DOHH2 (cell line): ENCODE measurements around the gene CTDP1.

Source experiments
- H3F3A ChIP-seq: fragments of 200-600 bp; sonication (generic), shearing (Covaris generic); 2 replicates; pipeline ENCODE4 v1.6.0; 2016; ENCODE audit warnings: antibody characterized with exemption, mild to moderate bottlenecking; ENCODE audit not compliant: control insufficient read depth, insufficient read depth
- H3K27ac ChIP-seq: fragments of 200-600 bp; sonication (generic); 2 replicates; pipeline ENCODE4 v1.5.1; 2014; ENCODE audit warnings: low read depth, mild to moderate bottlenecking, low read length, moderate library complexity
- H3K27me3 ChIP-seq: fragments of 200-600 bp; sonication (generic); 2 replicates; pipeline ENCODE4 v1.6.1; 2014; ENCODE audit warnings: mild to moderate bottlenecking, low read length, mixed read lengths; ENCODE audit not compliant: control insufficient read depth
- H3K36me3 ChIP-seq: fragments of 200-600 bp; sonication (generic); 2 replicates; pipeline ENCODE4 v1.6.1; 2014; ENCODE audit warnings: mild to moderate bottlenecking, low read length, moderate library complexity, mixed read lengths; ENCODE audit not compliant: control insufficient read depth
- H3K4me1 ChIP-seq: fragments of 200-600 bp; sonication (generic); 2 replicates; pipeline ENCODE4 v1.6.1; 2014; ENCODE audit warnings: mild to moderate bottlenecking, low read length, mixed read lengths; ENCODE audit not compliant: control insufficient read depth
- H3K4me2 ChIP-seq: fragments of 200-600 bp; sonication (generic); 2 replicates; pipeline ENCODE4 v1.6.0; 2014; ENCODE audit warnings: mild to moderate bottlenecking, low read length, moderate library complexity
- H3K4me3 ChIP-seq: fragments of 200-600 bp; sonication (generic); 2 replicates; pipeline ENCODE4 v1.5.1; 2014; ENCODE audit warnings: mild to moderate bottlenecking, low read length, mixed read lengths
- H3K79me2 ChIP-seq: fragments of 200-600 bp; sonication (generic); 2 replicates; pipeline ENCODE4 v1.6.1; 2014; ENCODE audit warnings: mild to moderate bottlenecking, low read length, mixed read lengths; ENCODE audit not compliant: control insufficient read depth
- H3K9me2 ChIP-seq: fragments of 200-600 bp; sonication (generic); replicated peaks from 2 replicates; pipeline ENCODE4 v1.6.1; 2014; ENCODE audit warnings: mild to moderate bottlenecking, low read length, mixed read lengths; ENCODE audit not compliant: control insufficient read depth
- H3K9me3 ChIP-seq: fragments of 200-600 bp; sonication (generic); 2 replicates; pipeline ENCODE4 v1.6.1; 2014; ENCODE audit warnings: antibody characterized with exemption, low read length, mixed read lengths; ENCODE audit not compliant: control insufficient read depth, insufficient read depth
- H4K20me1 ChIP-seq: fragments of 200-600 bp; sonication (generic); 2 replicates; pipeline ENCODE4 v1.6.0; 2014; ENCODE audit warnings: low read depth, mild to moderate bottlenecking, antibody characterized with exemption, low read length, moderate library complexity; ENCODE audit not compliant: control insufficient read depth, insufficient read depth
- CTCF ChIP-seq: fragments of 200-600 bp; sonication (generic); IDR thresholded peaks from one replicate; pipeline ENCODE4 v1.5.1; 2014; ENCODE audit warnings: antibody characterized with exemption, mild to moderate bottlenecking, low read depth, low read length; ENCODE audit not compliant: poor library complexity, severe bottlenecking
- EZH2phosphoT487 ChIP-seq: fragments of 200-600 bp; sonication (generic); IDR thresholded peaks from 2 replicates; pipeline ENCODE4 v1.6.1; 2017; ENCODE audit warnings: borderline replicate concordance, mild to moderate bottlenecking, antibody characterized with exemption, low read length, moderate library complexity, mixed read lengths

The CTDP1 gene

GRCh38 chr18:79681484-79682387 lies 2.1 kb downstream of the CTDP1 start:
- Histone ChIP-seq H3K27ac (no peak overlapping the region), H3K4me3 (peak overlapping the region; percentile 93; the same call in 1 of the 2 replicates), H3K4me2 (peak overlapping the region; percentile 60), H3K9me3 (no peaks in the 10 kb centered on the region), H3K79me2 (peaks cover 89% of the 10 kb centered on the region), H3F3A (no peaks in the 10 kb centered on the region), H3K36me3 (peaks cover 22% of the 10 kb centered on the region), H4K20me1 (peaks cover 27% of the 10 kb centered on the region), H3K4me1 (peaks cover 44% of the 10 kb centered on the region), H3K27me3 (no peaks in the 10 kb centered on the region), H3K9me2 (no peaks in the 10 kb centered on the region)
- no peak for TF ChIP-seq EZH2phosphoT487
- TF ChIP-seq CTCF, result no peak

- Histone ChIP-seq H3K9me3 (no peaks in the 10 kb centered on the region), H3K27ac (no peak overlapping the region), H3F3A (no peaks in the 10 kb centered on the region), H3K4me2 (peak overlapping the region; percentile 29; the same call in 1 of the 2 replicates), H3K79me2 (peaks cover 83% of the 10 kb centered on the region), H3K9me2 (no peaks in the 10 kb centered on the region), H3K36me3 (peaks cover 14% of the 10 kb centered on the region), H3K4me3 (no peak overlapping the region), H3K27me3 (no peaks in the 10 kb centered on the region), H4K20me1 (peaks cover 27% of the 10 kb centered on the region), H3K4me1 (peaks cover 40% of the 10 kb centered on the region)
- TF ChIP-seq CTCF (no peak), EZH2phosphoT487 (no peak)
Measured at GRCh38 chr18:79682481-79682880, 2.9 kb downstream of the CTDP1 start.

- Histone ChIP-seq H3K4me1 (peaks cover 34% of the 10 kb centered on the region), H3K4me2 (peak overlapping the region; percentile 29; the same call in 1 of the 2 replicates), H3K9me2 (no peaks in the 10 kb centered on the region), H3K36me3 (peaks cover 12% of the 10 kb centered on the region), H3K9me3 (no peaks in the 10 kb centered on the region), H3F3A (no peaks in the 10 kb centered on the region), H4K20me1 (peaks cover 32% of the 10 kb centered on the region), H3K27me3 (no peaks in the 10 kb centered on the region), H3K27ac (no peak overlapping the region), H3K79me2 (peaks cover 83% of the 10 kb centered on the region), H3K4me3 (no peak overlapping the region)
- TF ChIP-seq CTCF (no peak), EZH2phosphoT487 (no peak)
Measured at GRCh38 chr18:79682894-79683625, 3.5 kb downstream of the CTDP1 start.
